ENCODE measurements around the gene CTSS. TPM values are rescaled to one million over a fixed set of nuclear protein-coding genes. Genes with fewer than 3 reads are reported as not detected.

Gene CTSS
- polyA plus RNA-seq, 1 donor from 2014 or later = 3.2 TPM

GRCh38 chr1:150788946-150789345 is 23.4 kb upstream of the CTSS start:
- no peak overlapping the region for H3K27ac ChIP-seq (ENCODE audit: low read length)
- no peaks in the 10 kb centered on the region for H3K9me3 ChIP-seq (ENCODE audit: low read length)
- H3K27me3 ChIP-seq (ENCODE audit: insufficient read depth, low read depth, low read length) = no peaks in the 10 kb centered on the region
- H4K20me1 ChIP-seq (ENCODE audit: insufficient read depth) = no peaks in the 10 kb centered on the region
- no peak overlapping the region for H3K9ac ChIP-seq (ENCODE audit: low read length)
- H3K4me2 ChIP-seq (ENCODE audit: low read length) = no peak overlapping the region
- no peaks in the 10 kb centered on the region for H3F3A ChIP-seq (ENCODE audit: insufficient read depth, low read length, poor library complexity, severe bottlenecking)
- TF ChIP-seq, protein P1, sequence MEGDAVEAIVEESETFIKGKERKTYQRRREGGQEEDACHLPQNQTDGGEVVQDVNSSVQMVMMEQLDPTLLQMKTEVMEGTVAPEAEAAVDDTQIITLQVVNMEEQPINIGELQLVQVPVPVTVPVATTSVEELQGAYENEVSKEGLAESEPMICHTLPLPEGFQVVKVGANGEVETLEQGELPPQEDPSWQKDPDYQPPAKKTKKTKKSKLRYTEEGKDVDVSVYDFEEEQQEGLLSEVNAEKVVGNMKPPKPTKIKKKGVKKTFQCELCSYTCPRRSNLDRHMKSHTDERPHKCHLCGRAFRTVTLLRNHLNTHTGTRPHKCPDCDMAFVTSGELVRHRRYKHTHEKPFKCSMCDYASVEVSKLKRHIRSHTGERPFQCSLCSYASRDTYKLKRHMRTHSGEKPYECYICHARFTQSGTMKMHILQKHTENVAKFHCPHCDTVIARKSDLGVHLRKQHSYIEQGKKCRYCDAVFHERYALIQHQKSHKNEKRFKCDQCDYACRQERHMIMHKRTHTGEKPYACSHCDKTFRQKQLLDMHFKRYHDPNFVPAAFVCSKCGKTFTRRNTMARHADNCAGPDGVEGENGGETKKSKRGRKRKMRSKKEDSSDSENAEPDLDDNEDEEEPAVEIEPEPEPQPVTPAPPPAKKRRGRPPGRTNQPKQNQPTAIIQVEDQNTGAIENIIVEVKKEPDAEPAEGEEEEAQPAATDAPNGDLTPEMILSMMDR (IDR thresholded peaks at IDR 0.05; ENCODE audit: poor library complexity, severe bottlenecking) = no peak
- TF ChIP-seq EZH2 (IDR thresholded peaks at IDR 0.05; ENCODE audit: borderline replicate concordance, insufficient read depth, low read length, poor library complexity, severe bottlenecking) = no peak
- TF ChIP-seq POLR2AphosphoS5 (IDR thresholded peaks at IDR 0.05) = no peak
- no peak for TF ChIP-seq EP300 (conservative IDR thresholded peaks at IDR 0.05; ENCODE audit: poor library complexity, severe bottlenecking)
- no peak for TF ChIP-seq REST (IDR thresholded peaks at IDR 0.05; ENCODE audit: borderline replicate concordance)
- TF ChIP-seq TAF1 (IDR thresholded peaks at IDR 0.05; ENCODE audit: low read depth) = no peak
- no peak for TF ChIP-seq SMC3 (conservative IDR thresholded peaks at IDR 0.05; ENCODE audit: poor library complexity)
- no peaks in the 10 kb centered on the region for H3K79me2 ChIP-seq (replicated peaks; ENCODE audit: insufficient read depth, low read length)
- no peaks in the 10 kb centered on the region for H3K9me2 ChIP-seq (ENCODE audit: insufficient read depth, low read length)
- no peaks in the 10 kb centered on the region for H3K36me3 ChIP-seq (ENCODE audit: insufficient read depth, low read length)
- H3K4me3 ChIP-seq (ENCODE audit: low read length) = no peak overlapping the region
- no peak overlapping the region for H2AFZ ChIP-seq (ENCODE audit: low read depth, low read length)

DNA sequence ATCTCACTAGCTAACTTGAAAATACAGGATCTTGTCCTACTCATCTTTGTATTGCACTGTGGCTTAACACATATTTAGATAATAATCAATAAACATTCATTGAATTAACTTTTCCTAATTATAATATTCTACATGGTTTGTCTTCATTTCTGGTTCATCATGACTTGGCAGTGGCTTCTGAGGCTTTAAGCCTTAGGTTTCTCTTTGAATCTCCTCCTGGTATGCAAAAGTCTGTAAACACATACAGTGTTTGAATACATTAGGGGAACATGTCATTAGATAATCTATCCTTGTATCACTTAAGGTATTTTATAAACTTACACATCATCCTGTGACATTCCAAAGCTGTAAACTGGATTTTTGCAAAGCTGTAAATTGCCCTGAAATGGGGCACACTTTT is 21.9 kb upstream of the CTSS start:
- Histone ChIP-seq H3K4me2 (ENCODE audit: low read length) (no peak overlapping the region), H3K27me3 (ENCODE audit: insufficient read depth, low read depth, low read length) (no peaks in the 10 kb centered on the region), H3K27ac (ENCODE audit: low read length) (no peak overlapping the region), H3K9me2 (ENCODE audit: insufficient read depth, low read length) (no peaks in the 10 kb centered on the region), H4K20me1 (ENCODE audit: insufficient read depth) (no peaks in the 10 kb centered on the region), H3F3A (ENCODE audit: insufficient read depth, low read length, poor library complexity, severe bottlenecking) (no peaks in the 10 kb centered on the region), H3K36me3 (ENCODE audit: insufficient read depth, low read length) (no peaks in the 10 kb centered on the region), H2AFZ (ENCODE audit: low read depth, low read length) (no peak overlapping the region), H3K4me3 (ENCODE audit: low read length) (no peak overlapping the region), H3K9ac (ENCODE audit: low read length) (no peak overlapping the region), H3K9me3 (ENCODE audit: low read length) (no peaks in the 10 kb centered on the region), H3K79me2 (replicated peaks; ENCODE audit: insufficient read depth, low read length) (no peaks in the 10 kb centered on the region)
- TF ChIP-seq SMC3 (conservative IDR thresholded peaks at IDR 0.05; ENCODE audit: poor library complexity) (no peak), RAD21 (conservative IDR thresholded peaks at IDR 0.05) (no peak), POLR2AphosphoS5 (IDR thresholded peaks at IDR 0.05) (no peak), TAF1 (IDR thresholded peaks at IDR 0.05; ENCODE audit: low read depth) (no peak), MXI1 (conservative IDR thresholded peaks at IDR 0.05; ENCODE audit: poor library complexity, severe bottlenecking) (no peak), REST (IDR thresholded peaks at IDR 0.05; ENCODE audit: borderline replicate concordance) (no peak), EP300 (conservative IDR thresholded peaks at IDR 0.05; ENCODE audit: poor library complexity, severe bottlenecking) (no peak)
- TF ChIP-seq, protein P1 (IDR thresholded peaks at IDR 0.05; ENCODE audit: poor library complexity, severe bottlenecking) = no peak

Measured in neural cell (in vitro differentiated cells).